Right lobe of liver (tissue), 6 donors: Measurements from ENCODE around the gene PPARG. TPM values are rescaled to one million over a fixed set of nuclear protein-coding genes. Genes with fewer than 3 reads are reported as not detected.
"Not testable (repeated sequence)": the region's sequence is repeated elsewhere in the genome, so short reads cannot be mapped to it uniquely, and the experiment has no call there.

Experiments
- ATAC-seq, 4 donors: fragments of 200-7000 bp; cut with Tn5 transposase; one replicate each; pipeline ENCODE4 v1.9.1; 2020; ENCODE audit warnings: mild to moderate bottlenecking in 4 of 4, moderate library complexity in 4 of 4
- DNase-seq, 3 donors: peaks; one replicate each; pipeline ENCODE4 v3.0.0-alpha.2; 2020
- H3K27ac ChIP-seq, 3 donors: fragments of 200-600 bp; one replicate each; pipeline ENCODE4 v1.8.0; 2022
- H3K27me3 ChIP-seq, 2 donors: fragments of 200-600 bp; one replicate each; pipeline ENCODE4 v1.8.0; 2022
- H3K36me3 ChIP-seq, 4 donors: fragments of 200-600 bp; sonication (generic) in 1 of 4; one replicate each; pipeline versions ENCODE4 v1.5.1 to v1.8.0; 2017 to 2022; ENCODE audit warnings: control low read depth in 1 of 4
- H3K4me1 ChIP-seq, 4 donors: fragments of 200-600 bp; sonication (generic) in 1 of 4; one replicate each; pipeline versions ENCODE4 v1.5.1 to v1.8.0; 2017 to 2022; ENCODE audit warnings: control low read depth in 1 of 4
- H3K4me3 ChIP-seq, 3 donors: fragments of 200-600 bp; one replicate each; pipeline ENCODE4 v1.8.0; 2022
- H3K9me3 ChIP-seq, 4 donors: fragments of 200-600 bp; sonication (generic) in 1 of 4; one replicate each; pipeline versions ENCODE4 v1.5.1 to v1.8.0; 2017 to 2022; ENCODE audit warnings: control low read depth in 1 of 4
- POLR2A ChIP-seq: fragments of 450-650 bp; IDR thresholded peaks from one replicate; pipeline ENCODE4 v1.6.1; 2017; ENCODE audit warnings: antibody characterized with exemption, mild to moderate bottlenecking
- WGBS: methylation state at CpG from one replicate; pipeline ENCODE4 v1.1.6; 2018; ENCODE audit warnings: low coverage, low lambda C conversion rate; ENCODE audit not compliant: insufficient coverage; ENCODE audit errors: missing lambda C conversion rate; 5-methylcytosine and 5-hydroxymethylcytosine counted together
- intact Hi-C, 2 donors: fragments of 100-400 bp; cut with DNase I; formaldehyde crosslinking; loops; one replicate each; pipeline versions ENCODE4 v1.11.2 to v1.14.1; 2022
- total RNA-seq, 6 experiments: library from RNA; depleted of rRNA in 2 of 6; stranded (reverse); fragments of >200 nt in 2 of 6; fragmentation: NEBNext Ultra II Directional in 3 of 6; extraction: Animal tissue kit (Norgen Biotek cat#: 25700) in 3 of 6; gene quantifications; one replicate each; pipeline versions ENCODE4 v1.1.0 to v1.2.4, GENCODE V29; 2016 to 2023
- TF ChIP-seq, protein P1 (sequence below), 4 donors: fragments of 200-600 bp in 3 of 4; fragments of 450-650 bp in 1 of 4; IDR thresholded peaks; one replicate each; pipeline versions ENCODE4 v1.5.1 to v1.8.0; 2016 to 2022; ENCODE audit warnings: antibody characterized with exemption in 4 of 4, mild to moderate bottlenecking in 2 of 4
- donor health status: DM: no; HTN: yes; CAD: no.
- donor health status: DM: no; HTN: no; CAD: no.
- donor health status: DM: no; HTN: no; CAD: no.
- donor health status: DM: no; HTN: yes; CAD: no.
- donor health status: DM: no; HTN: yes; CAD: no.

The PPARG gene
- total RNA-seq, 6 experiments from 2014 or later: 4.9 to 15.8 (median 10.8) TPM

DNA sequence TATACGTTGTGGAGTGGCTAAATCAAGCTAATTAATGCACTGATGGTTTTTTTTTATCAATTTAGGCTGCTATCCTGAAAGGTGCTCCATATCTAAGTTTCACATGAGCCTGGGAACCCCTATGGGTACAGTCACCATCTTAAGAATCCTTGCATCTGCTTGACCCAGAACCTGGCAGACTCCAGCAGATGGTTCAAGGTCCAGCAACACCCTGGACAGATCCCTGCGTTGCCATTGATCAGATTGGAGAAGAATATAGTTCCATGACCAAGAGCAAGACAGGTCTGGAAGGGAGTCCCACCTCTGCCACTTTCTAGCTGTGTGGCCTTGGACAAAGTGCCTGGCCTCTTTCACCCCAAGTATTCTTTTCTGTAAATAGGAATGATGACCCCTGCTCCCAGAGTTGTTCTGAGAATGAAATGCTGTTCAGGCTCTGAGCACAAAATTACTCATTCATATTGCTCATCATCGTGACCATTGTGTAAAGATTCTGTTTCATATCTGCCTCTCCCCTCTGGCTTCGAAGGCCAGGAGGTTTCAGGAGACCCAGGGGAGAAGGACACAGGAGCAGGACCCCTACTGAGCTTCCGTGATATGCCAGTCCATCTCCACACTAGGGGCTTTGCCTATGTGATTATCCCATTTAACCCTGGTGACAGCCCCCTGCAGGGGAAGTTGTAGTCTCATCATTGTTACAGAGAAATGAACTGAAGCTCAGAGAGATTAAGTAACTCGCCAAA is 165.4 kb downstream of the PPARG start:
- Histone ChIP-seq H3K4me3 (no peak overlapping the region), H3K4me1 (no peaks in the 10 kb centered on the region), H3K36me3 (no peaks in the 10 kb centered on the region), H3K27ac (no peak overlapping the region), H3K9me3 (no peaks in the 10 kb centered on the region), H3K27me3 (no peaks in the 10 kb centered on the region)
- ATAC-seq: no peak
- 73% methylated on average over 6 of the region's 6 CpGs for WGBS
- peak in 1 of 3 donors; percentile 8 for DNase-seq
- intact Hi-C loops: no loop called here
- TF ChIP-seq POLR2A: no peak
- TF ChIP-seq, protein P1, sequence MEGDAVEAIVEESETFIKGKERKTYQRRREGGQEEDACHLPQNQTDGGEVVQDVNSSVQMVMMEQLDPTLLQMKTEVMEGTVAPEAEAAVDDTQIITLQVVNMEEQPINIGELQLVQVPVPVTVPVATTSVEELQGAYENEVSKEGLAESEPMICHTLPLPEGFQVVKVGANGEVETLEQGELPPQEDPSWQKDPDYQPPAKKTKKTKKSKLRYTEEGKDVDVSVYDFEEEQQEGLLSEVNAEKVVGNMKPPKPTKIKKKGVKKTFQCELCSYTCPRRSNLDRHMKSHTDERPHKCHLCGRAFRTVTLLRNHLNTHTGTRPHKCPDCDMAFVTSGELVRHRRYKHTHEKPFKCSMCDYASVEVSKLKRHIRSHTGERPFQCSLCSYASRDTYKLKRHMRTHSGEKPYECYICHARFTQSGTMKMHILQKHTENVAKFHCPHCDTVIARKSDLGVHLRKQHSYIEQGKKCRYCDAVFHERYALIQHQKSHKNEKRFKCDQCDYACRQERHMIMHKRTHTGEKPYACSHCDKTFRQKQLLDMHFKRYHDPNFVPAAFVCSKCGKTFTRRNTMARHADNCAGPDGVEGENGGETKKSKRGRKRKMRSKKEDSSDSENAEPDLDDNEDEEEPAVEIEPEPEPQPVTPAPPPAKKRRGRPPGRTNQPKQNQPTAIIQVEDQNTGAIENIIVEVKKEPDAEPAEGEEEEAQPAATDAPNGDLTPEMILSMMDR (IDR thresholded peaks at IDR 0.05): no peak

DNA sequence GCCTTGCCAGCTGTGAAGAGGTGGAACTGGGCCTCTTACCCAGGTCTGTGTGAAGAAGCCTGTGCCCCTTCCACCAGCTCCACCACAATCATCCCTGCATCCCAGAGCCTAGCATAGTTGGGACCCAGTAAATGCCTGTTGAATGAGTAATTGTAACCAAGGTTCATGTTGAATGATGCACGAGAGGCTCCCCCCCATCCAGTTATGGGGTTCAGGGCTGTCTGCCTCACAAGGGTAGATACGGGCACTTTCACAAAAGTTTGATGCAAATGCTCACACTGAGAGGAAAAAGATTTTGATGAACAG is 165.9 kb downstream of the PPARG start:
- H3K4me3 ChIP-seq: no peak overlapping the region

DNA sequence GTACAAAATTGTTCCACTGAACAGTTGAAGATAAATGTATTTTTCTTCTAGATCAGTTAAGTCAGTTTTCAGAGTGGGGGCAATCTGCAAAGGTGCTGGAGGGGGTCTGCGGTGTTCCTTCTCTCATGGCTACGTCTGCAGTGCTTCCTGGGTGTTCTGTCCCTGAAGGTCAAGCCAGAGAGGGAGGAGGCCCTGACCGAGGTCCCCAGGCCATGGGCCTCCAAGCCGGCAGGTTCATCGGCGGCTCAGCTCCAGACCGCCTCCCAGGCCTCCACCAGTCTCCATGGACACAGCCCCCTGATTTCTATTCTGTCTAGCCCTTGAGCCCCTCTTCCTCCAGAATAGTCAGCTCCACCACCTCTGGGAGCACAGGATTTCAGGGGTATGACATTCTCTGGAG is 166.9 kb downstream of the PPARG start:
- TF ChIP-seq, protein P1 (IDR thresholded peaks at IDR 0.05): no peak
- TF ChIP-seq POLR2A: no peak

More for the DNA sequence above, 165.9 kb downstream of the PPARG start:
- no peak overlapping the region for H3K27ac ChIP-seq
- no peaks in the 10 kb centered on the region for H3K4me1 ChIP-seq
- intact Hi-C loops: no loop called here
- ATAC-seq (no peak), DNase-seq (peak in 1 of 3 donors; percentile 5)
- no peaks in the 10 kb centered on the region for H3K36me3 ChIP-seq
- no peak for TF ChIP-seq POLR2A
- TF ChIP-seq, protein P1 (IDR thresholded peaks at IDR 0.05): no peak
- 94% methylated on average over 2 of the region's 2 CpGs for WGBS
- H3K27me3 ChIP-seq: no peaks in the 10 kb centered on the region
- no peaks in the 10 kb centered on the region for H3K9me3 ChIP-seq

DNA sequence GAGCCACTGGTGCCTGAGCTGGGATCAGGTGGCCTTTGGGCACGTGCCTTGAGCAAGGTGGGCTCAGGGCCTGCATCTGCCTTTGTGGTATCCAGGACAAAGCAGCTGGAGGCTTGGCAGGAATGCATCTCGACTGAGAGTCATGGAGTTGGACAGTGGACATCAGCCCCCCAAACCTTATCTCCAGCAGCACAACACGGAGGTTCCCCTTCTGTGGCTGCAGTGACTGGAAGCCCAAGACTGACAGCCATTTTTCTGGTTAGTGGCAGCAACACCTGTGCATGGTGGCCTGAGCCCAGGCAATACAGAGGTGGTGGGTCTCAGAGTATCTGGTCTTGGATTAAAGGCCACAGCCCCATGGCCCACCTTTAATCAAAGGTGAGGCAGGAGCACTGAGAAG is 167.6 kb downstream of the PPARG start:
- intact Hi-C loops: no loop called here
- Histone ChIP-seq H3K4me1 (no peaks in the 10 kb centered on the region), H3K4me3 (no peak overlapping the region), H3K9me3 (no peaks in the 10 kb centered on the region), H3K27me3 (no peaks in the 10 kb centered on the region), H3K27ac (no peak overlapping the region), H3K36me3 (no peaks in the 10 kb centered on the region)
- no peak for TF ChIP-seq POLR2A
- TF ChIP-seq, protein P1 (IDR thresholded peaks at IDR 0.05): no peak
- ATAC-seq (no peak), DNase-seq (no peak)
- no CpG with 5 or more reads among the region's 3 CpGs for WGBS

More for the DNA sequence above, 166.9 kb downstream of the PPARG start:
- ATAC-seq (no peak), DNase-seq (no peak)
- no peaks in the 10 kb centered on the region for H3K4me1 ChIP-seq
- H3K36me3 ChIP-seq: no peaks in the 10 kb centered on the region
- no peaks in the 10 kb centered on the region for H3K9me3 ChIP-seq
- intact Hi-C loops: no loop called here
- no peak overlapping the region for H3K4me3 ChIP-seq
- 95% methylated on average over 4 of the region's 7 CpGs for WGBS
- no peak overlapping the region for H3K27ac ChIP-seq
- H3K27me3 ChIP-seq: no peaks in the 10 kb centered on the region

DNA sequence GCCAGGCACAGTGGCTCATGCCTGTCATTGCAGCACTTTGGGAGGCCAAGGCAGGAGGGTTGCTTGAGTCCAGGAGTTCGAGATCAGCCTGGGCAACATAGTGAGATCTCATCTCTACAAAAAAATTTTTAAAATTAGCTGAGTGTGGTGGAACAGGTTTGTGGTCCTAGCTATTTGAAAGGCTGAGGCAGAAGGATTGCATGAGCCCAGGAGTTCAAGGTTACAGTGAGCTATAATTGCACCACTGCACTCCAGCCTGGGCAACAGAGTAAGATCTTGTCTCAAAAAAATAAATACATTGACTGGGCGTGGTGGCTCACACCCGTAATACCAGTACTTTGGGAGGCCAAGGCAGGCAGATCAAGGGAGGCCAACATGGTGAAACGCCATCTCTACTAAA is 168.5 kb downstream of the PPARG start:
- H3K4me3 ChIP-seq, ATAC-seq, H3K27ac ChIP-seq, H3K36me3 ChIP-seq, H3K4me1 ChIP-seq, H3K27me3 ChIP-seq, H3K9me3 ChIP-seq, DNase-seq, intact Hi-C loops: not testable (repeated sequence)
- 55% methylated on average over 4 of the region's 4 CpGs for WGBS
